ENCODE data around the gene MKLN1. TPM values are rescaled to one million over a fixed set of nuclear protein-coding genes. Genes with fewer than 3 reads are reported as not detected.

MKLN1 gene
- polyA plus RNA-seq, 1 donor from 2014 or later = 15.9 TPM

GRCh38 chr7:131538813-131539179, 211.1 kb downstream of the MKLN1 start:
- Histone ChIP-seq H3K9me2 (ENCODE audit: insufficient read depth, low read length) (no peaks in the 10 kb centered on the region), H2AFZ (ENCODE audit: low read depth, low read length) (no peak overlapping the region), H3K36me3 (ENCODE audit: insufficient read depth, low read length) (no peaks in the 10 kb centered on the region), H3K27ac (ENCODE audit: low read length) (no peak overlapping the region), H3K79me2 (replicated peaks; ENCODE audit: insufficient read depth, low read length) (no peaks in the 10 kb centered on the region), H3K4me2 (ENCODE audit: low read length) (no peak overlapping the region), H3K9ac (ENCODE audit: low read length) (no peak overlapping the region), H3K4me3 (ENCODE audit: low read length) (no peak overlapping the region), H3K27me3 (ENCODE audit: insufficient read depth, low read depth, low read length) (no peaks in the 10 kb centered on the region), H4K20me1 (ENCODE audit: insufficient read depth) (no peaks in the 10 kb centered on the region), H3K9me3 (ENCODE audit: low read length) (no peaks in the 10 kb centered on the region), H3F3A (ENCODE audit: insufficient read depth, low read length, poor library complexity, severe bottlenecking) (no peaks in the 10 kb centered on the region)
- TF ChIP-seq POLR2AphosphoS5 (IDR thresholded peaks at IDR 0.05) (no peak), TAF1 (IDR thresholded peaks at IDR 0.05; ENCODE audit: low read depth) (no peak), EZH2 (IDR thresholded peaks at IDR 0.05; ENCODE audit: borderline replicate concordance, insufficient read depth, low read length, poor library complexity, severe bottlenecking) (no peak), RAD21 (conservative IDR thresholded peaks at IDR 0.05) (no peak), SMC3 (conservative IDR thresholded peaks at IDR 0.05; ENCODE audit: poor library complexity) (no peak), CTCF (IDR thresholded peaks at IDR 0.05; ENCODE audit: poor library complexity, severe bottlenecking) (no peak), EP300 (conservative IDR thresholded peaks at IDR 0.05; ENCODE audit: poor library complexity, severe bottlenecking) (no peak), REST (IDR thresholded peaks at IDR 0.05; ENCODE audit: borderline replicate concordance) (no peak), MXI1 (conservative IDR thresholded peaks at IDR 0.05; ENCODE audit: poor library complexity, severe bottlenecking) (no peak)

GRCh38 chr7:131540491-131541162, 213.0 kb downstream of the MKLN1 start:
- Histone ChIP-seq H3K36me3 (ENCODE audit: insufficient read depth, low read length) (no peaks in the 10 kb centered on the region), H2AFZ (ENCODE audit: low read depth, low read length) (no peak overlapping the region), H3K9me2 (ENCODE audit: insufficient read depth, low read length) (no peaks in the 10 kb centered on the region), H3K9me3 (ENCODE audit: low read length) (no peaks in the 10 kb centered on the region), H3K9ac (ENCODE audit: low read length) (no peak overlapping the region), H3F3A (ENCODE audit: insufficient read depth, low read length, poor library complexity, severe bottlenecking) (no peaks in the 10 kb centered on the region), H3K79me2 (replicated peaks; ENCODE audit: insufficient read depth, low read length) (no peaks in the 10 kb centered on the region), H4K20me1 (ENCODE audit: insufficient read depth) (no peaks in the 10 kb centered on the region), H3K4me3 (ENCODE audit: low read length) (no peak overlapping the region), H3K27me3 (ENCODE audit: insufficient read depth, low read depth, low read length) (no peaks in the 10 kb centered on the region), H3K27ac (ENCODE audit: low read length) (no peak overlapping the region), H3K4me2 (ENCODE audit: low read length) (no peak overlapping the region)
- TF ChIP-seq REST (IDR thresholded peaks at IDR 0.05; ENCODE audit: borderline replicate concordance) (no peak), CTCF (IDR thresholded peaks at IDR 0.05; ENCODE audit: poor library complexity, severe bottlenecking) (no peak), RAD21 (conservative IDR thresholded peaks at IDR 0.05) (no peak), EP300 (conservative IDR thresholded peaks at IDR 0.05; ENCODE audit: poor library complexity, severe bottlenecking) (no peak), TAF1 (IDR thresholded peaks at IDR 0.05; ENCODE audit: low read depth) (no peak), EZH2 (IDR thresholded peaks at IDR 0.05; ENCODE audit: borderline replicate concordance, insufficient read depth, low read length, poor library complexity, severe bottlenecking) (no peak), MXI1 (conservative IDR thresholded peaks at IDR 0.05; ENCODE audit: poor library complexity, severe bottlenecking) (no peak), POLR2AphosphoS5 (IDR thresholded peaks at IDR 0.05) (no peak)
